GM12878 (cell line): Measurements from ENCODE around the gene MTHFD1L. TPM values are rescaled to one million over a fixed set of nuclear protein-coding genes. Genes with fewer than 3 reads are reported as not detected.

Source experiments
- ATAC-seq: fragments of 200-7000 bp; cut with Tn5 transposase; 3 replicates; pipeline ENCODE4 v1.9.1; 2020; ENCODE audit warnings: mild to moderate bottlenecking, moderate library complexity
- BruUV-seq: library from RNA; stranded (reverse); fragments of 400-500 nt; replicated peaks from 2 replicates; lab custom pipeline; 2021; lab: Mats Ljungman, UMichigan
- CTCF ChIA-PET: fragments of 300-600 bp; sonication (Branson Sonifier 250); formaldehyde crosslinking; extraction: SDS; loops from one replicate; lab custom pipeline; 2021; ENCODE audit warnings: inconsistent platforms; lab: Yijun Ruan, JAX
- POLR2A ChIA-PET: fragments of 350-600 bp; formaldehyde crosslinking; extraction: SDS; loops from one replicate; lab custom pipeline; 2021; ENCODE audit warnings: inconsistent platforms; lab: Charles Lee
- RAD21 ChIA-PET: fragments of 300-600 bp; sonication (Branson Sonifier 250); formaldehyde crosslinking; loops from one replicate; lab custom pipeline; 2023; ENCODE audit warnings: antibody characterized with exemption; ENCODE audit not compliant: unreplicated experiment; lab: Charles Lee
- SMC1A ChIA-PET: fragments of 300-600 bp; sonication (Branson Sonifier 250); formaldehyde crosslinking; loops from one replicate; lab custom pipeline; 2023; ENCODE audit not compliant: unreplicated experiment, uncharacterized antibody; lab: Charles Lee
- DNase-seq: peaks from one replicate; pipeline ENCODE4 v3.0.0-alpha.2; 2011; ENCODE audit warnings: low read depth, low spot score
- FAIRE-seq: peaks from 3 replicates; lab custom pipeline; 2011; peaks lifted over from hg19 to GRCh38; lab: Jason Lieb, UNC
- H2AFZ ChIP-seq: 2 replicates; pipeline ENCODE4 v1.6.0; 2011; ENCODE audit warnings: low read depth, low read length, control low read depth; ENCODE audit not compliant: control insufficient read depth
- H3K27ac ChIP-seq: 2 replicates; pipeline ENCODE4 v1.5.1; 2011; ENCODE audit warnings: control low read depth; ENCODE audit not compliant: control insufficient read depth, insufficient read depth
- H3K27me3 ChIP-seq, 2 experiments: replicated peaks in 1 of 2; 2 replicates each; pipeline versions ENCODE4 v1.6.0 to v1.6.1; 2011; ENCODE audit warnings: low read length in 1 of 2; ENCODE audit not compliant: control insufficient read depth in 2 of 2, insufficient read depth in 2 of 2
- H3K36me3 ChIP-seq, 2 experiments: 2 replicates each; pipeline ENCODE4 v1.5.1; 2011; ENCODE audit warnings: low read length in 1 of 2; ENCODE audit not compliant: control insufficient read depth in 2 of 2, insufficient read depth in 2 of 2
- H3K4me1 ChIP-seq: 2 replicates; pipeline ENCODE4 v1.6.1; 2011; ENCODE audit warnings: mild to moderate bottlenecking, low read length, moderate library complexity, mixed read lengths; ENCODE audit not compliant: control insufficient read depth, insufficient read depth
- H3K4me2 ChIP-seq: 2 replicates; pipeline ENCODE4 v1.6.0; 2011; ENCODE audit warnings: control low read depth; ENCODE audit not compliant: control insufficient read depth, insufficient read depth
- H3K4me3 ChIP-seq: fragments of 200-600 bp; sonication (generic); 2 replicates; pipeline ENCODE4 v1.5.1; 2016
- H3K79me2 ChIP-seq: 2 replicates; pipeline ENCODE4 v1.6.0; 2011; ENCODE audit warnings: low read length; ENCODE audit not compliant: control insufficient read depth, insufficient read depth
- H3K9ac ChIP-seq: 2 replicates; pipeline ENCODE4 v1.8.0; 2011; ENCODE audit warnings: low read length, control low read depth, mixed read lengths; ENCODE audit not compliant: control insufficient read depth, insufficient read depth
- H3K9me3 ChIP-seq: replicated peaks from 3 replicates; pipeline ENCODE4 v1.5.1; 2011; ENCODE audit warnings: mild to moderate bottlenecking, low read length; ENCODE audit not compliant: control insufficient read depth, insufficient read depth
- H4K20me1 ChIP-seq: 2 replicates; pipeline ENCODE4 v1.6.0; 2011; ENCODE audit not compliant: control insufficient read depth, insufficient read depth
- GABPA ChIP-seq: IDR thresholded peaks from 2 replicates; pipeline ENCODE4 v1.6.1; 2014; ENCODE audit warnings: antibody characterized with exemption, low read depth, mild to moderate bottlenecking, inconsistent platforms
- GATAD2B ChIP-seq: fragments of 450-650 bp; conservative IDR thresholded peaks from 2 replicates; pipeline ENCODE4 v1.6.1; 2017; ENCODE audit warnings: low read depth, mild to moderate bottlenecking, moderate library complexity
- HCFC1 ChIP-seq: fragments of 150-350 bp; IDR thresholded peaks from 2 replicates; pipeline ENCODE4 v1.6.1; 2014; ENCODE audit warnings: low read length
- IRF4 ChIP-seq: IDR thresholded peaks from 2 replicates; pipeline ENCODE4 v1.6.1; 2011; ENCODE audit warnings: low read depth, low read length
- MEF2B ChIP-seq: fragments of 450-650 bp; IDR thresholded peaks from 2 replicates; pipeline ENCODE4 v1.6.1; 2018; ENCODE audit warnings: mild to moderate bottlenecking, moderate library complexity; ENCODE audit not compliant: partially characterized antibody, poor library complexity, severe bottlenecking
- PML ChIP-seq: IDR thresholded peaks from 2 replicates; pipeline ENCODE4 v1.6.1; 2012; ENCODE audit warnings: low read length, inconsistent platforms
- POLR2AphosphoS2 ChIP-seq: IDR thresholded peaks from 2 replicates; pipeline ENCODE4 v1.6.1; 2011; ENCODE audit warnings: low read depth, mild to moderate bottlenecking, low read length, improper control_type of control experiment, moderate library complexity
- SREBF1 ChIP-seq: IDR thresholded peaks from 2 replicates; pipeline ENCODE4 v1.6.1; 2012; ENCODE audit warnings: mild to moderate bottlenecking, low read length
- SREBF2 ChIP-seq: IDR thresholded peaks from 2 replicates; pipeline ENCODE4 v1.6.1; 2012; ENCODE audit warnings: mild to moderate bottlenecking, low read length
- SUPT20H ChIP-seq: IDR thresholded peaks from 2 replicates; pipeline ENCODE4 v1.6.1; 2011; ENCODE audit warnings: low read depth, mild to moderate bottlenecking, low read length, moderate library complexity, borderline replicate concordance; ENCODE audit not compliant: control insufficient read depth
- TAF1 ChIP-seq: IDR thresholded peaks from 2 replicates; pipeline ENCODE4 v1.6.1; 2011; ENCODE audit warnings: mild to moderate bottlenecking, low read depth, low read length, borderline replicate concordance
- ZSCAN29 ChIP-seq: fragments of 450-650 bp; IDR thresholded peaks from 2 replicates; pipeline ENCODE4 v1.6.1; 2017; ENCODE audit warnings: mild to moderate bottlenecking, moderate library complexity
- WGBS: methylation state at CpG from one replicate; pipeline ENCODE4 v1.1.6; 2016; ENCODE audit warnings: low lambda C conversion rate; ENCODE audit not compliant: insufficient replicate concordance, insufficient coverage; ENCODE audit errors: missing lambda C conversion rate; 5-methylcytosine and 5-hydroxymethylcytosine counted together
- in situ Hi-C: fragments of 300-500 bp; cut with MboI; formaldehyde crosslinking; loops from 9 replicates; pipeline ENCODE4 v1.14.3; 2018; ENCODE audit warnings: mixed read lengths
- intact Hi-C: fragments of 100-400 bp; cut with micrococcal nuclease; formaldehyde crosslinking; loops from one replicate; pipeline ENCODE4 v1.14.2; 2022; ENCODE audit not compliant: unreplicated experiment
- polyA plus RNA-seq, 11 experiments: library from polyadenylated mRNA; depleted of rRNA in 4 of 11; unstranded in 6 of 11; stranded (reverse) in 5 of 11; fragments of >200 nt; fragmentation: Nextera tagmentation in 4 of 11; fragmentation: Illumina TruSeq in 1 of 11; extraction: Ambion mirVana in 4 of 11; extraction: Trizol in 1 of 11; gene quantifications; 1 replicate in 1 of 11; 2 replicates in 10 of 11; pipeline versions ENCODE4 v1.2.1 to v1.2.3, GENCODE V29; 2011 to 2016; ENCODE audit warnings: inconsistent platforms in 2 of 11, missing spikeins in 2 of 11, low read depth in 1 of 11
- total RNA-seq, 4 experiments: library from RNA; depleted of rRNA in 3 of 4; stranded (reverse); fragments of >200 nt in 3 of 4; fragmentation: Illumina TruSeq in 1 of 4; extraction: Trizol in 1 of 4; gene quantifications; 2 replicates each; pipeline versions ENCODE4 v1.2.1 to v1.2.3, GENCODE V29; 2013 to 2021
- TF ChIP-seq, protein P1 (sequence below): IDR thresholded peaks from 2 replicates; pipeline ENCODE4 v1.6.1; 2012; ENCODE audit warnings: mild to moderate bottlenecking, low read depth, low read length
- TF ChIP-seq, protein P2 (sequence below): fragments of 450-650 bp; IDR thresholded peaks from 2 replicates; pipeline ENCODE4 v1.6.1; 2017; ENCODE audit warnings: mild to moderate bottlenecking
- TF ChIP-seq, protein P3 (sequence below): IDR thresholded peaks from 2 replicates; pipeline ENCODE4 v1.6.1; 2011; ENCODE audit warnings: low read depth, mild to moderate bottlenecking, low read length, moderate library complexity, borderline replicate concordance; ENCODE audit errors: extremely low read depth
- TF ChIP-seq, protein P4 (sequence below): fragments of 450-650 bp; IDR thresholded peaks from 2 replicates; pipeline ENCODE4 v1.6.1; 2017; ENCODE audit warnings: low read depth, mild to moderate bottlenecking, moderate library complexity

MTHFD1L gene
- total and polyA plus RNA-seq, 10 of the 15 experiments (the other 5 are each of a cell fraction or from before 2014, with no cell fraction given), result 11.7 to 75.5 (median 28.8) TPM

DNA sequence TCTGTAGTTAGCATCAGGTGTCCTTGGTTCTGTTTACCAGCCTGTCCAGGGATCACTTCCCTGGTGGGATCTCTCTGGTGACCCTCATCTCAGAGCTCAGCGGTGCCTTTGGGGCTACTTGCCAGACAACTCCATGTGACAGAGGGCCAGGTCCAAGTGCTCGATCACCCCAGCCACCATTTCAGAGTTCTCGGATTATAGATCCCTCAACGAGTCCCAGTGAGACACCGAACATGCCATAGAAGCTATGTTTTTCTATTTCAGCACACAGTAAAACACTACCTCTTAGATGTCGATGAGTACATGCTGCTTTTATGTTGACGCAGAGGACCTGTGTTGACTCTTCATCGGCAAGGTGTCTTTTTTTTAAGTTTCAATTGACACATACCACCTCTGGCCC lies 204.1 kb downstream of the MTHFD1L start (continued):
- no peak for TF ChIP-seq IRF4
- TF ChIP-seq, all 136 proteins: peak for 0

DNA sequence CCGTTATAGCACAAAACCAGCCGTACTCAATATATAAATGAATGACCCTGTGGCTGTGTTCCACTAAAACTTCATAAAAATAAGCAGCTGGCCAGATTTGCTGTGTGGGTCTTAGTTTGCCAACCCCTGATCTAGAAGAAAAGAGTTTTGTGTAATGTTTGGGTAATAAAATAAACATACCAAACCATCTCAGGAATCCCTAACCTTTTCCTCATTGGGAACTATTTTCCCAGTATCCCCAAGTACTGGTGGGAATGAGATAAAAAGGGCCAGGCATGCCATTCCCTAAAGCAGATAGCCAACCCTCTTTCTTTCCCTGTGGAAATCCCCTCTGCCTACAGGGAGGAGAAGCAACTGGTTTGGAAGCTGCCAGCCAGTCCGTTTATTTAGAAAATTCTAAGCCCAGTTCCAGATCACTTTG lies 205.1 kb downstream of the MTHFD1L start:
- intact Hi-C loops, result no loop called here
- no peak overlapping the region for H2AFZ ChIP-seq
- FAIRE-seq (no peak), DNase-seq (no peak), ATAC-seq (no peak)
- 96% methylated on average over 3 of the region's 3 CpGs for WGBS
- ChIA-PET CTCF (interaction anchor here (1.1 kb wide), 1 partner anchor 179 kb away, joined by 3 read pairs; no protein-coding TSS in a partner anchor), POLR2A (no interaction called here), RAD21 (no interaction called here), SMC1A (no interaction called here)
- no peak overlapping the region for H3K9ac ChIP-seq
- in situ Hi-C loops, result no loop called here
- H4K20me1 ChIP-seq, result no peaks in the 10 kb centered on the region
- H3K4me2 ChIP-seq, result no peak overlapping the region
- H3K79me2 ChIP-seq, result no peaks in the 10 kb centered on the region
- TF ChIP-seq GABPA (no peak), MEF2B (no peak), SREBF2 (no peak), TAF1 (no peak), ZSCAN29 (no peak), SREBF1 (no peak), HCFC1 (no peak), SUPT20H (no peak), PML (no peak), POLR2AphosphoS2 (no peak), GATAD2B (no peak)
- TF ChIP-seq, protein P1, sequence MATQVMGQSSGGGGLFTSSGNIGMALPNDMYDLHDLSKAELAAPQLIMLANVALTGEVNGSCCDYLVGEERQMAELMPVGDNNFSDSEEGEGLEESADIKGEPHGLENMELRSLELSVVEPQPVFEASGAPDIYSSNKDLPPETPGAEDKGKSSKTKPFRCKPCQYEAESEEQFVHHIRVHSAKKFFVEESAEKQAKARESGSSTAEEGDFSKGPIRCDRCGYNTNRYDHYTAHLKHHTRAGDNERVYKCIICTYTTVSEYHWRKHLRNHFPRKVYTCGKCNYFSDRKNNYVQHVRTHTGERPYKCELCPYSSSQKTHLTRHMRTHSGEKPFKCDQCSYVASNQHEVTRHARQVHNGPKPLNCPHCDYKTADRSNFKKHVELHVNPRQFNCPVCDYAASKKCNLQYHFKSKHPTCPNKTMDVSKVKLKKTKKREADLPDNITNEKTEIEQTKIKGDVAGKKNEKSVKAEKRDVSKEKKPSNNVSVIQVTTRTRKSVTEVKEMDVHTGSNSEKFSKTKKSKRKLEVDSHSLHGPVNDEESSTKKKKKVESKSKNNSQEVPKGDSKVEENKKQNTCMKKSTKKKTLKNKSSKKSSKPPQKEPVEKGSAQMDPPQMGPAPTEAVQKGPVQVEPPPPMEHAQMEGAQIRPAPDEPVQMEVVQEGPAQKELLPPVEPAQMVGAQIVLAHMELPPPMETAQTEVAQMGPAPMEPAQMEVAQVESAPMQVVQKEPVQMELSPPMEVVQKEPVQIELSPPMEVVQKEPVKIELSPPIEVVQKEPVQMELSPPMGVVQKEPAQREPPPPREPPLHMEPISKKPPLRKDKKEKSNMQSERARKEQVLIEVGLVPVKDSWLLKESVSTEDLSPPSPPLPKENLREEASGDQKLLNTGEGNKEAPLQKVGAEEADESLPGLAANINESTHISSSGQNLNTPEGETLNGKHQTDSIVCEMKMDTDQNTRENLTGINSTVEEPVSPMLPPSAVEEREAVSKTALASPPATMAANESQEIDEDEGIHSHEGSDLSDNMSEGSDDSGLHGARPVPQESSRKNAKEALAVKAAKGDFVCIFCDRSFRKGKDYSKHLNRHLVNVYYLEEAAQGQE, result no peak
- TF ChIP-seq, protein P2, sequence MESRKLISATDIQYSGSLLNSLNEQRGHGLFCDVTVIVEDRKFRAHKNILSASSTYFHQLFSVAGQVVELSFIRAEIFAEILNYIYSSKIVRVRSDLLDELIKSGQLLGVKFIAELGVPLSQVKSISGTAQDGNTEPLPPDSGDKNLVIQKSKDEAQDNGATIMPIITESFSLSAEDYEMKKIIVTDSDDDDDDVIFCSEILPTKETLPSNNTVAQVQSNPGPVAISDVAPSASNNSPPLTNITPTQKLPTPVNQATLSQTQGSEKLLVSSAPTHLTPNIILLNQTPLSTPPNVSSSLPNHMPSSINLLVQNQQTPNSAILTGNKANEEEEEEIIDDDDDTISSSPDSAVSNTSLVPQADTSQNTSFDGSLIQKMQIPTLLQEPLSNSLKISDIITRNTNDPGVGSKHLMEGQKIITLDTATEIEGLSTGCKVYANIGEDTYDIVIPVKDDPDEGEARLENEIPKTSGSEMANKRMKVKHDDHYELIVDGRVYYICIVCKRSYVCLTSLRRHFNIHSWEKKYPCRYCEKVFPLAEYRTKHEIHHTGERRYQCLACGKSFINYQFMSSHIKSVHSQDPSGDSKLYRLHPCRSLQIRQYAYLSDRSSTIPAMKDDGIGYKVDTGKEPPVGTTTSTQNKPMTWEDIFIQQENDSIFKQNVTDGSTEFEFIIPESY, result no peak
- TF ChIP-seq, protein P3, sequence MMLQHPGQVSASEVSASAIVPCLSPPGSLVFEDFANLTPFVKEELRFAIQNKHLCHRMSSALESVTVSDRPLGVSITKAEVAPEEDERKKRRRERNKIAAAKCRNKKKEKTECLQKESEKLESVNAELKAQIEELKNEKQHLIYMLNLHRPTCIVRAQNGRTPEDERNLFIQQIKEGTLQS, result no peak
- TF ChIP-seq, protein P4, sequence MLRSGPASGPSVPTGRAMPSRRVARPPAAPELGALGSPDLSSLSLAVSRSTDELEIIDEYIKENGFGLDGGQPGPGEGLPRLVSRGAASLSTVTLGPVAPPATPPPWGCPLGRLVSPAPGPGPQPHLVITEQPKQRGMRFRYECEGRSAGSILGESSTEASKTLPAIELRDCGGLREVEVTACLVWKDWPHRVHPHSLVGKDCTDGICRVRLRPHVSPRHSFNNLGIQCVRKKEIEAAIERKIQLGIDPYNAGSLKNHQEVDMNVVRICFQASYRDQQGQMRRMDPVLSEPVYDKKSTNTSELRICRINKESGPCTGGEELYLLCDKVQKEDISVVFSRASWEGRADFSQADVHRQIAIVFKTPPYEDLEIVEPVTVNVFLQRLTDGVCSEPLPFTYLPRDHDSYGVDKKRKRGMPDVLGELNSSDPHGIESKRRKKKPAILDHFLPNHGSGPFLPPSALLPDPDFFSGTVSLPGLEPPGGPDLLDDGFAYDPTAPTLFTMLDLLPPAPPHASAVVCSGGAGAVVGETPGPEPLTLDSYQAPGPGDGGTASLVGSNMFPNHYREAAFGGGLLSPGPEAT, result no peak
- H3K27ac ChIP-seq, result no peak overlapping the region
- H3K9me3 ChIP-seq, result peaks cover 4% of the 10 kb centered on the region; the same call in 2 of the 3 replicates
- no TSS peak for BruUV-seq
- peaks cover 0 to 3% of the 10 kb centered on the region in 2 experiments; a peak in 1 of 4 replicates for H3K36me3 ChIP-seq
- no peaks in the 10 kb centered on the region for H3K27me3 ChIP-seq
- H3K4me3 ChIP-seq, result no peak overlapping the region
- no peaks in the 10 kb centered on the region for H3K4me1 ChIP-seq
